Measurements from ENCODE around the gene EGFL7.

EGFL7 gene

GRCh38 chr9:136662656-136663581, at the start of gene EGFL7:
TSS of gene EGFL7 (plus strand) at chr9:136662916. CDS start at chr9:136668283, 5,367 bp downstream.
- Mint-ChIP-seq H3K9me3 (no peaks in the 10 kb centered on the region), H3K36me3 (ENCODE audit: low read depth) (no peaks in the 10 kb centered on the region), H3K4me1 (peaks cover 7% of the 10 kb centered on the region), H3K27ac (no peak within 1 kb of the TSS), H3K4me3 (no peak within 1 kb of the TSS), H3K27me3 (peaks cover 21% of the 10 kb centered on the region)
- DNase-seq (no peak), ATAC-seq (no peak)

DNA sequence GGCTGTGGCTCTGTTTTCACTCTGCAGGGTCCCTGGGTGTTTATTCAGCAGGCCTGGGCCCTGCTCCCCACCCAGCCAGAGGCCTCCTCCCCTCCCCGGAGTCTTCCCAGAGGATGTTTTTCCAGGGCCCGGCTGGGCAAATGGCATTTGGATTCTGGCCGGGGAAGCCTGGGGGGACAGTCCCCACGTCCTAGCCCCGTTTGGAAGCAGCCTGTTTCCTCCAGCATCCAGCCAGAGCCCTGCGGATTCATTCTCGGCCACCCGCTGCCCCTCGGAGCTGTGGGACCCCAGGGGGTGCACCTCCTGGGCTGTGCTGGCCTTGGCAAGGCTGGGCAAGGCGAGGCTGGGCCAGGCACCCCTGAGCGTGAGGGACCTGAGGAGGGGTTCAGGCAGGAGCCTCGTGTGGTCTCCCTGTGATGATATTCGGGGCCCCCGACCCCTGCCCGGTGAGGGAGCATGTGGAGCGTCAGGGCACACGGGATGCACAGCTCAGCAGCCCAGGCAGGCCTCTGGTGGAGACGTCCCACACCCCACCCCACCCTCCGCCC, 48.8 kb upstream of the EGFL7 start:
- Mint-ChIP-seq H3K4me3 (no peak overlapping the region), H3K4me1 (peaks cover 9% of the 10 kb centered on the region), H3K27me3 (no peaks in the 10 kb centered on the region), H3K9me3 (no peaks in the 10 kb centered on the region), H3K36me3 (ENCODE audit: low read depth) (no peaks in the 10 kb centered on the region), H3K27ac (no peak overlapping the region)
- ATAC-seq: no peak
- no peak for DNase-seq

DNA sequence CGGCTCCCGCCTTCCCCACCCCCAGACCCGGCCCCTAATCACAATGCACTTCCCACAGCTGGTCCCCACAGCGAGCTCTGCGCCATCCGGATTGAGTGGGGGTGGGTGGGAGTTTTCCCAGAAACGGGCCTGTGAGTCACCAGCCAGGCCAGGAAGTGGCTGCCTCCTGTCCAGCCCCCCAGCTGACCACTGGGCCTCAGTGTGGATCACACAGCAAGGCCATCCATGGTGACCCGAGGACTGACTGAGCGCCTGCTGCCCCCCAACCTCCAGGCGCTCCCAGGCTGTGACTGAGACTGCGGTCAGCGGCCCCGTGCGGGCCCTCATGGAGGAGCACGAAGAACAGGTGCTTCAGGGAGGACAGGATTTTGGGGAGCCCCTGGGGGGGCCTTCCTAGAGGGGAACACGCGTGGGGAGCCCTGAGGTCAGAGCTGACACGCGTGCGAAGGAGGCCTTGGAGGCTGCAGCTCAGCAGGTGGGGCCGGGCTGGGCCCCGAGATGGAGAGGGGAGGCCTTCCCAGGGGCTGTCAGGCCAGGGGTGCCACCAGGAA, 48.3 kb upstream of the EGFL7 start:
- no peak for DNase-seq
- ATAC-seq: no peak

DNA sequence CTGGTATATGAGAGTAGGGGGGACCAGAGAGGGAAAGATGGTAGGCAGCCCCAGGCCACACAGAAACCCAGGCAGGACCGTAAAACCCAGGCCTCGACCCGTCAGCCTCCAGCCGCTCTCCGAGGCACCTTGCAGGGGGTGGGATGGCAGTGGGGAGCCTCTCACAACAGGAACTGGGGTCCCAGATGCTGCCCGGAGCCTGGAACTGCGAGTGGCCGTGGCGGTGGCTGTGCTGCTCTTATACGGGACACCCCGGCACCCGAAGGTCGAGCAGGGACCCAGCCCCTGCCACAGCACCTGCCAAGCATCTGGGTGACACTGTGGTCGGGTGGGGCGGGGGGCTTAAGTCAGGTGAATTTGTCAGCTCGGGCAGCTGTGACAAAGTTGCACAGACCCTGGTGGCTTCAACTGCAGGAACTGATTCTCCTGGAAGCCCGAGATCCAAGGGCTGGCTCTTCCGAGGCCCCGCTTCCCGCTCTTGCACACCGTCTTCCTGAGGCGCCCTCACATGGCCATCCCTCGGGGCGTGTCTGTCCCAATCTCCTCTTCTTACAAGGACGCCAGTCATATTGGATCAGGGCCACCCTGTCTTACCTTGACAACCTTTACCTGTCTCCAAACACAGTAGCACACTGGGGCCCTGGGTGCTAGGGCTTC, 47.6 kb upstream of the EGFL7 start:
- ATAC-seq: no peak
- DNase-seq: no peak
- Mint-ChIP-seq H3K27ac (no peak overlapping the region), H3K27me3 (no peaks in the 10 kb centered on the region), H3K4me1 (peaks cover 11% of the 10 kb centered on the region), H3K9me3 (no peaks in the 10 kb centered on the region), H3K4me3 (no peak overlapping the region), H3K36me3 (ENCODE audit: low read depth) (no peaks in the 10 kb centered on the region)

More for the DNA sequence above, 48.3 kb upstream of the EGFL7 start:
- Mint-ChIP-seq H3K27ac (no peak overlapping the region), H3K27me3 (no peaks in the 10 kb centered on the region), H3K9me3 (no peaks in the 10 kb centered on the region), H3K4me1 (peaks cover 9% of the 10 kb centered on the region), H3K4me3 (no peak overlapping the region), H3K36me3 (ENCODE audit: low read depth) (no peaks in the 10 kb centered on the region)

DNA sequence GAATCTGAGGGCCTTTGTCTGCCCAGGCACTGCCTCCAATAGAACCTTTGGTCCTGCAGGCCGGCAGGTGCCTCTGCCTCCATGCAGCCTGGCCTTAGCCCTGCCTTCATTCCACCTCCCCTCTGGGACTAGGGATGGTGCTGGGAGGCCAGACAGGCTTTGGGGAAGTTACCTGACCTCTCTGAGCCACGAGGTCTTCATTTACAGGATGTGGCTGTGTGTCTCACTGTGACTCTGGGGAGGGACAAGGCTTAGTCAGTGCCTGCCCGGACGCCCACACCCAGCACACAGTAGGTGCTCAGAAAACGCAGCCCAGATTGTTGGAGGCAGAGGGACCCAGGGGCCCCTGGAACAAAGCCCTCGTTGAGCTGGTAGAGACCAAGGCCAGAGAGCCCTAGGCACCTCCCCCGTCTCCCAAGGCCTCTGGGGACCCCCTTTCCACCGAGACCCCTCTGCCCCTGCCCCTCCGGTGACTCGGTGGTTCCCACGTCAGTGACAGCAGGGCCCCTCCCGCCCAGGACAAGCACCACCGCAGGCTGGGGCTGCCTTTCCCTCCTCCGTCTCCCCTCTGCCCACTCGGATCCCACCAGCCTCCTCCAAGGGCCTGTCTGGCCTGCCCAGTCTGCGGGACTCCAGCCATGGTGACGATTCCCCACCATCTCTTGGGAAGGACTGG, 46.9 kb upstream of the EGFL7 start:
- no peaks in the 10 kb centered on the region for H3K9me3 Mint-ChIP-seq
- no peak for ATAC-seq
- peaks cover 11% of the 10 kb centered on the region for H3K4me1 Mint-ChIP-seq
- H3K27me3 Mint-ChIP-seq: no peaks in the 10 kb centered on the region
- no peaks in the 10 kb centered on the region for H3K36me3 Mint-ChIP-seq (ENCODE audit: low read depth)
- no peak for DNase-seq
- no peak overlapping the region for H3K4me3 Mint-ChIP-seq
- H3K27ac Mint-ChIP-seq: no peak overlapping the region

DNA sequence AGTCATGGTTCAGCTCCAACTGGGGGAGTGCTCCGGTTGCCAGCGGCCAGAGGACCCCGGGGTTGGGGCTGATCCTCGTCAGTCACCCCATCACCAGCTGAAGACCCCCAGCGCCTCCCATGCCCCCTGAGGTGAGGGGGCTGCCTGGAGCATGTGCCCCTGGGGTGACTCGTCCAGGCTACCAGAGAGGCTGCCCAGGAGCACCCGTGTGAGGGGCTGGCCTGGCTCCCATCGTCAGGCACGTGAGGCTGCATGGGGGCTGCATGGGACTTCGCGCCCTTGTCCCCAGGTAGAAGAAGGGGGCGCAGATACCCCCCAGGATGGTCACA, 46.4 kb upstream of the EGFL7 start:
- DNase-seq (no peak), ATAC-seq (no peak)
- Mint-ChIP-seq H3K4me1 (peaks cover 11% of the 10 kb centered on the region), H3K9me3 (no peaks in the 10 kb centered on the region), H3K27ac (no peak overlapping the region), H3K27me3 (no peaks in the 10 kb centered on the region), H3K36me3 (ENCODE audit: low read depth) (no peaks in the 10 kb centered on the region), H3K4me3 (no peak overlapping the region)

- H3K27me3 Mint-ChIP-seq: no peaks in the 10 kb centered on the region
- peaks cover 11% of the 10 kb centered on the region for H3K4me1 Mint-ChIP-seq
- DNase-seq (no peak), ATAC-seq (no peak)
- no peaks in the 10 kb centered on the region for H3K36me3 Mint-ChIP-seq (ENCODE audit: low read depth)
- no peak overlapping the region for H3K4me3 Mint-ChIP-seq
- no peak overlapping the region for H3K27ac Mint-ChIP-seq
- H3K9me3 Mint-ChIP-seq: no peaks in the 10 kb centered on the region
Observed at GRCh38 chr9:136616948-136617695, 45.6 kb upstream of the EGFL7 start.

- ATAC-seq: no peak
- Mint-ChIP-seq H3K36me3 (ENCODE audit: low read depth) (no peaks in the 10 kb centered on the region), H3K27ac (no peak overlapping the region), H3K4me3 (no peak overlapping the region), H3K4me1 (peaks cover 11% of the 10 kb centered on the region), H3K27me3 (no peaks in the 10 kb centered on the region), H3K9me3 (no peaks in the 10 kb centered on the region)
- DNase-seq: no peak
Observed at GRCh38 chr9:136617746-136618579, 44.8 kb upstream of the EGFL7 start.

DNA sequence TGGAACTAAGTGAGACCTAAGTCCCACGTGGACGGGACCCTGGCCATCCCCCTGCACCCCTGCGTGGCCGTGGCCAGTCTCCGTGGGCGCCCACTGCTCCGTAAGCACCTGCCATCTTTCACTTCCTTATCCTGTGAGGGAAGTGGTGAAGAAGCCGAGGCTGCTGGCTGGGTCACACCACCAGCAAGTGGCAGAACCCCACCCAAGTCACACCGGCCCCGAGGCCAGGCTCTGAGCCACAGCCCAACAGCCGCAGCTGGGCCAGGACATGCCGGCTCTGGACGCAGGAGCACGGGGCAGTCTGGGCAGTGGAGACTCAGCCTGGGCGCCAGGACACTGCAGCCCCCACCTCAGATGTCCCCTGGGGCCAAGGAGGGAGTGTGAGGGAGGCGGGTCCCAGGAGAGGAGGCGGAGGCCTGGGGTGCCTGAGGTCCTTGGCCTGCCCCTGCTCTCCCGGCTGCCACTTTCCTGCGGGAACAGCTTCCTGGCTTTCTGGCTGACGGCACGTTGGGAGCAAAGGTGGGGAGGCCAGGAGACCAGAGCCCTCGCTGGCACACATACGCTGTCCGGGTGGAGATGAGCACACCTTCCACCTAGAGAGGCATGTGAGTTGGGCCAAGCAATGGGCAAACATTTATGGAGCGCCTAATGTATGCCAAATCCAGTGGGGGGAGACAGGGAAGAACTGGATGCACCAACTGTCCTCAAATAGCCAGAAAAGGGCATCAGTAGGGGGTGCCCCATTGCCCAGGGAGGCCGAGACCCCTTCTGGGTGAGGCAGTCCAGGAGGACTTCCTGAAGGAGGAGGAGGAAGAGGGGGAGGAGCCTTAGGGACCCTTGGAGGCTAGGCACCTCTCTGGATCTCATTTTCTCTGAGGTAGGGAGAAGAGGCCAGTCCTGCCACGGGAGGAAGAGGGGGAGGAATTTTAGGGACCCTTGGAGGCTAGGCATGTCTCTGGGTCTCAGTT, 43.9 kb upstream of the EGFL7 start:
- no peaks in the 10 kb centered on the region for H3K9me3 Mint-ChIP-seq
- DNase-seq: no peak
- no peaks in the 10 kb centered on the region for H3K27me3 Mint-ChIP-seq
- H3K4me1 Mint-ChIP-seq: peaks cover 11% of the 10 kb centered on the region
- no peak overlapping the region for H3K4me3 Mint-ChIP-seq
- ATAC-seq: no peak
- no peak overlapping the region for H3K27ac Mint-ChIP-seq
- no peaks in the 10 kb centered on the region for H3K36me3 Mint-ChIP-seq (ENCODE audit: low read depth)

- Mint-ChIP-seq H3K4me3 (no peak overlapping the region), H3K9me3 (no peaks in the 10 kb centered on the region), H3K4me1 (peaks cover 11% of the 10 kb centered on the region), H3K27me3 (no peaks in the 10 kb centered on the region), H3K27ac (no peak overlapping the region), H3K36me3 (ENCODE audit: low read depth) (no peaks in the 10 kb centered on the region)
- DNase-seq: no peak
- no peak for ATAC-seq
Observed at GRCh38 chr9:136619742-136620440, 42.8 kb upstream of the EGFL7 start.

- H3K9me3 Mint-ChIP-seq: no peaks in the 10 kb centered on the region
- H3K36me3 Mint-ChIP-seq (ENCODE audit: low read depth): no peaks in the 10 kb centered on the region
- no peak for DNase-seq
- no peak for ATAC-seq
- no peaks in the 10 kb centered on the region for H3K27me3 Mint-ChIP-seq
- H3K4me3 Mint-ChIP-seq: no peak overlapping the region
- peaks cover 8% of the 10 kb centered on the region for H3K4me1 Mint-ChIP-seq
- no peak overlapping the region for H3K27ac Mint-ChIP-seq
Observed at GRCh38 chr9:136620441-136621018, 42.2 kb upstream of the EGFL7 start.
